Omental fat pad (tissue), 4 donors: ENCODE results near the gene APOA5. TPM values are rescaled to one million over a fixed set of nuclear protein-coding genes. Genes with fewer than 3 reads are reported as not detected.
A peak's percentile ranks its signal among the peaks of the same experiment; 100 is the strongest.
"Not testable (repeated sequence)": the region's sequence is repeated elsewhere in the genome, so short reads cannot be mapped to it uniquely, and the experiment has no call there.

Source experiments
- ATAC-seq: fragments of 150-250 bp; one replicate; pipeline ENCODE4 v1.9.1; 2016; ENCODE audit warnings: mild to moderate bottlenecking, moderate library complexity; ENCODE audit not compliant: low FRiP score
- DNase-seq: peaks from one replicate; pipeline ENCODE4 v3.0.0-alpha.2; 2019; ENCODE audit warnings: low spot score
- total RNA-seq, 4 donors: library from RNA; depleted of rRNA; stranded (reverse); fragments of >200 nt; gene quantifications; one replicate each; pipeline ENCODE4 v1.1.0, GENCODE V29; 2016
- TF ChIP-seq, protein P1 (sequence below), 3 donors: fragments of 450-650 bp; IDR thresholded peaks; one replicate each; pipeline ENCODE4 v1.5.1; 2016 to 2017; ENCODE audit warnings: antibody characterized with exemption in 3 of 3, mild to moderate bottlenecking in 3 of 3, moderate library complexity in 2 of 3

The APOA5 gene
- total RNA-seq, 4 donors from 2014 or later = not detected

DNA sequence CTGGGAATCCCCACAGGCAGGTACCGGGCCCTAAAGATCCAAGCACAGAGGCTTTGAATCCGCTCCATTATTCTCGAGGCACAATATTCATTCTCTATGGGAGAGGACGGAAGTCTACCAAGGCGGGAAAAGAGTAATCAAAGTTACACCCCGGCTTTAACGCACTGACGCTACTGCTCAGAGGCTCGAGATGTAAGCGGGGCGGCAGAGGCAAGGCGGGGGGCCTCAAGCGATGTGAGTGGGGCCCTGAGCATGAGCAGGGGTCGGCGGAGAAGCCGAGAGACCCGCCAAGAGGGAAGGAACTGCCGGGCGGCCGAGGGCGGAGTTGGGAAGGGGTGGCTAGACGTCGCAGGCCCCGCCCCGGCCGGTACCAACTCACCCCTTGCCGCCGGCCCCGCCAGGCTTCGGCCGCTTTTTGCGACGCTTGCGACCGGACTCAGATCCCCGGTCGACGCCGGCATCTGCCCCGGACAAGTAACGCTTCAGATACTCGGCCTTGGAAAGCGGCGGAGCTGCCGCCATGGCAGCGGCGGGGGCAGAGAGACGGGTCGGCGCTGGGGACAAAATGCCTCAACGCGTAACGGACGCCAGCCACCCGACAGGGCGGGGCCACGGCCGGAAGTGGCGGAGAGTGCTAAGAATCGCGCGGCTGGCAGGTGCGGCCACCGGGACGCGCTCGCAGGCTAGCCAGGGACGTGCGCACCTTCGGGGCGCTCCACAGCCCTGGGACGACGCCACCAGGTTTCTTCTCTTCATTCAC lies 19.1 kb downstream of the APOA5 start, which contains the start of gene BUD13:
BUD13 (minus strand) TSS at position 545 of the 760 bp plus-strand sequence; CDS start at position 522, 23 bp downstream.
- TF ChIP-seq, protein P1, sequence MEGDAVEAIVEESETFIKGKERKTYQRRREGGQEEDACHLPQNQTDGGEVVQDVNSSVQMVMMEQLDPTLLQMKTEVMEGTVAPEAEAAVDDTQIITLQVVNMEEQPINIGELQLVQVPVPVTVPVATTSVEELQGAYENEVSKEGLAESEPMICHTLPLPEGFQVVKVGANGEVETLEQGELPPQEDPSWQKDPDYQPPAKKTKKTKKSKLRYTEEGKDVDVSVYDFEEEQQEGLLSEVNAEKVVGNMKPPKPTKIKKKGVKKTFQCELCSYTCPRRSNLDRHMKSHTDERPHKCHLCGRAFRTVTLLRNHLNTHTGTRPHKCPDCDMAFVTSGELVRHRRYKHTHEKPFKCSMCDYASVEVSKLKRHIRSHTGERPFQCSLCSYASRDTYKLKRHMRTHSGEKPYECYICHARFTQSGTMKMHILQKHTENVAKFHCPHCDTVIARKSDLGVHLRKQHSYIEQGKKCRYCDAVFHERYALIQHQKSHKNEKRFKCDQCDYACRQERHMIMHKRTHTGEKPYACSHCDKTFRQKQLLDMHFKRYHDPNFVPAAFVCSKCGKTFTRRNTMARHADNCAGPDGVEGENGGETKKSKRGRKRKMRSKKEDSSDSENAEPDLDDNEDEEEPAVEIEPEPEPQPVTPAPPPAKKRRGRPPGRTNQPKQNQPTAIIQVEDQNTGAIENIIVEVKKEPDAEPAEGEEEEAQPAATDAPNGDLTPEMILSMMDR (IDR thresholded peaks at IDR 0.05) = no peak
- ATAC-seq (peak; percentile 81), DNase-seq (peak; percentile 77)

DNA sequence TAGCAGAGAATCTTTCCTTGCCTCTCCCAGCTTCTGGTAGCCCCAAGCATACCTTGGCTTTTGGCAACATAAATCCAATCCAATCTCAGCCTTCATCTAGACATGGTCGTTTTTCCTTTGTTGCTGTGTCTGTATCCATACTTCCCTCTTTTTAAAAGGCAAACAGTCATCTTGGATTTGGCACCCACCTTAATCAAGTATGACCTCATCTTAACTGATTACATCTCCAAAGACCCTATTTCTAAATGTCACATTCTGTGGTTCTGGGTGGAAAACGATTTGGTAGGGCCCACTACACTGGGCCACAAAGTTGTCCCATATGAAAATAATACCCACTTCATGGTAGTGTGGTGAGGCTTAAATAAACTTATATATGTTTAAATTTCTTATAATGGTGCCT lies 19.7 kb downstream of the APOA5 start:
- DNase-seq (no peak), ATAC-seq (no peak)
- TF ChIP-seq, protein P1 (IDR thresholded peaks at IDR 0.05) = no peak

DNA sequence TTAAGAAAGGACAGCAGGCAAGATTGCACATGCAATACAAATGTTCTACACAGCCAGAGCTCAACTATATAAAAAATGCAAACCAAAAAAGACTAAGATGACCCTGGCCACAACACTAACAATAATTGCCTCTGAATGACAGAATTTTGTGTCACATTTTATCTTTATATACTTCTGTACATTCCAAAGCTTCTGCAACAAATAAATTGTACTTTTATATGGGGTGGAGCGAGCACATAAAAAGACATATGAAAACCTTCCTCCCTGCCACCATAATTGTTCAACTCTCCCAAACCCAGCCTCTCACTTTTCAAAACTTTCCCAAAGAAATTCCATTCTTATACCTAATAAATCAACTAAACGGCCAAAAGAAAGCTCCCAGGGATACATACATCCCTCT lies 29.5 kb downstream of the APOA5 start:
- DNase-seq (no peak), ATAC-seq (no peak)
- TF ChIP-seq, protein P1 (IDR thresholded peaks at IDR 0.05) = no peak

DNA sequence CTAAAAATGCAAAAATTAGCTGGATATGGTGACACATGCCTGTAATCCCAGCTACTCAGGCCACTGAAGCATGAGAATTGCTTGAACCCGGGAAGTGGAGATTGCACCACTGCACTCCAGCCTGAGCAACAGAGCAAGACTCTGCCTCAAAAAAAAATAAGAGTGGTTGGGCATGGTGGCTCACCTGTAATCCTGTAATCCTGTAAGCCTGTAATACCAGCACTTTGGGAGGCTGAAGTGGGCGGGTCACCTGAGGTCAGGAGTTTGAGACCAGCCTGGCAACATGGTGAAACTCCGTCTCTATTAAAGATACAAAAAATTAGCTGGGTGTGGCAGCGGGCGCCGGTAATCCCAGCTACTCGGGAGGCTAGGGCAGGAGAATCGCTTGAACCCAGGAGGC lies 35.6 kb downstream of the APOA5 start:
- ATAC-seq = not testable (repeated sequence)

DNA sequence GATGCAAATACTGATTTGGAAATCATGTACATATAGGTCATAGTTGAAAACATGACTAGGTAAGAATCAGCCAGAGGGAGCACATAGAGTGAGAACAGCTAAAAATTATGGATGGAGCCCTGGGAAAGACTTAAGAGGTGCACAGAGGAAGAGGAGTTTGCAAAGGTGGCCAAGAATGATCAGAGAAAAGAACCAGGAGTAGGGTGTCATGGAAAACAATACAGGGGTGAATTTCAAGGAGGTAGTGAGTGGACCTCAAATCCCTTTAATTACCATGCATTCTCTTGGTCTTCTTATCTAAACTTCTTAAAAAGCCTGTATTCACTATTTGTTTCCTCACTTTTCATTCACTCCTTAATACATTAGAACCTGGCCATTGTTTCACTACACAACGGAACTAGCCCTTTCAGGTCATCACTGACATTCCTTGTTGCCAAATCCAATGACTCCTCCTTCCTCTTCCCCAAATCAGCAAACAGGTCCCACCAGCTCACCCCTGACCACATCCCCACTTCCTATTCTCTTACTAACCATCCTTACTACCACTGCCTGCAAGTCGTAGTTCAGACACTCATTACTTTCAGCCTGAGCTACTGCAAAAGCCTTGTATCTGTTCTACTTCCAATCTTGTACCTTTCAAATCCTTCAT lies 41.5 kb downstream of the APOA5 start:
- DNase-seq (no peak), ATAC-seq (no peak)

More for the DNA sequence above, 35.6 kb downstream of the APOA5 start:
- not testable (repeated sequence) for DNase-seq

DNA sequence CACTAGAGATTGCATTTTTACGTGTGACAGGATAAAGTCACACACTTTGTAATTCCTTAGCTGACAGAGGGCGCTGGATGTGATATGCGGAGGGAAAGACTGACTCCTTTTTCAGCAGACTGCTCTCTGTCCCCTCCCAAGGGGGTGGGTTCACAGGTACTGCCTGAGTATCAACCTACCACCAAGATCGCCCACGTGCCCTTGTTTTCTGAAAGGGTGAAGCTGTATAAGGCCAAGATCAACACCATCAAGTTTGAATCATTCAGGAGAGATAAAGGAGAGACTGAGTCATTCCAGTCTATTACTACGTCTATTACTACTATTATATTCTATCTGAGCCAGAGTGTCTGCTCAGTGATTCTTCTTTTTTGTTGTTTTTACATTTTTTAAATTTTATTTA lies 49.6 kb downstream of the APOA5 start:
- DNase-seq (no peak), ATAC-seq (peak; percentile 73)
- TF ChIP-seq, protein P1 (IDR thresholded peaks at IDR 0.05) = no peak

More for the DNA sequence above, 41.5 kb downstream of the APOA5 start:
- TF ChIP-seq, protein P1 (IDR thresholded peaks at IDR 0.05) = no peak

DNA sequence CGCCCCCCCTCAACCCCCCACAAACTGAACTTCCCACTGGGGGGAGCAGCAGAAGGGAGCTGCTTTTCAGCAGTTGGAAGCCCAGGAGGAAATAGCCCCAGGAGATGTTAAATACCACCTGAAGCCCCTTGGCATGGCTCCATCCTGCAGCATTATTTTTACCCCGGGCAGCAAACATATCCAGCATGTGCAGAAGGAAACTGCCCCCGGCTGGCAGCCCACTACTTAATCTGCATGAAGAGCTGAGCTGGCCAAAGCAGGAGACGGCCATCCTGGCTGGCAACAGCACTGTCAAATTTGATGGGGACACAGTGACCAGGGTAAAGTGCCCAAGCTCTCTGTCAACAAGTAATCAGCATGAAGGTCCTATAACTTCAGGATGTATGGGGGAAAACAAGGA lies 50.9 kb downstream of the APOA5 start:
- DNase-seq (no peak), ATAC-seq (no peak)
- TF ChIP-seq, protein P1 (IDR thresholded peaks at IDR 0.05) = no peak

Other genes starting within 250 kb of the APOA5 start
- 10 to 100 TPM in 3 of 4 donors, 1 to 10 TPM in 1; 9.7 to 18.8 (median 12.0) TPM for gene BUD13, start 18.9 kb downstream of the APOA5 start, total RNA-seq
- gene ZPR1, start 3.9 kb downstream of the APOA5 start, total RNA-seq = 10 to 100 TPM; 23.5 to 83.9 (median 54.6) TPM
- 1 to 10 TPM in 1 of 4 donors, not detected in 3; 1.1 TPM for gene APOA4, start 31.4 kb upstream of the APOA5 start, total RNA-seq
- 1 to 10 TPM in 1 of 4 donors, not detected in 3; 3.5 TPM for gene APOC3, start 38.0 kb upstream of the APOA5 start, total RNA-seq
- gene APOA1, start 45.7 kb upstream of the APOA5 start, total RNA-seq = 1 to 10 TPM in 2 of 4 donors, not detected in 2; 1.0 to 1.1 TPM